Caco-2 (cell line): Measurements from ENCODE around the gene SATB1. TPM values are rescaled to one million over a fixed set of nuclear protein-coding genes. Genes with fewer than 3 reads are reported as not detected.

Source experiments
- BruUV-seq: library from RNA; stranded (reverse); fragments of 400-500 nt; replicated peaks from 2 replicates; lab custom pipeline; 2021; lab: Mats Ljungman, UMichigan
- CTCF ChIA-PET: fragments of 300-600 bp; sonication (Branson Sonifier 250); formaldehyde crosslinking; loops from one replicate; lab custom pipeline; 2022; ENCODE audit warnings: antibody characterized with exemption; lab: Charles Lee
- POLR2A ChIA-PET: fragments of 300-600 bp; sonication (Branson Sonifier 250); formaldehyde crosslinking; loops from one replicate; lab custom pipeline; 2022; ENCODE audit warnings: antibody characterized with exemption; lab: Charles Lee
- DNase-seq, 2 experiments: peaks; one replicate each; pipeline versions ENCODE4 v3.0.0 to v3.0.0-alpha.2; 2020 to 2022
- H3K27me3 ChIP-seq: replicated peaks from 2 replicates; pipeline ENCODE4 v1.6.0; 2011; ENCODE audit warnings: low read length; ENCODE audit not compliant: control insufficient read depth, insufficient read depth
- H3K36me3 ChIP-seq: 2 replicates; pipeline ENCODE4 v1.5.1; 2011; ENCODE audit warnings: low read length; ENCODE audit not compliant: control insufficient read depth, insufficient read depth
- H3K4me1 ChIP-seq: fragments of 250-450 bp; sonication (Bioruptor Pico); 2 replicates; pipeline ENCODE4 v1.5.1; 2020; ENCODE audit warnings: mild to moderate bottlenecking
- H3K4me3 ChIP-seq: 2 replicates; pipeline ENCODE4 v1.5.1; 2011; ENCODE audit warnings: low read depth, mild to moderate bottlenecking, control low read depth, low read length
- H3K9me3 ChIP-seq: fragments of 250-450 bp; sonication (Bioruptor Pico); 2 replicates; pipeline ENCODE4 v1.5.1; 2020; ENCODE audit warnings: mild to moderate bottlenecking, moderate library complexity
- H3K27ac Mint-ChIP-seq: one replicate; pipeline ENCODE4 v1.8.0; 2022; ENCODE audit warnings: mixed read lengths; ENCODE audit not compliant: unreplicated experiment
- H3K27me3 Mint-ChIP-seq: one replicate; pipeline ENCODE4 v1.8.0; 2022; ENCODE audit warnings: mixed read lengths; ENCODE audit not compliant: insufficient read depth, unreplicated experiment
- H3K36me3 Mint-ChIP-seq: one replicate; pipeline ENCODE4 v1.8.0; 2022; ENCODE audit warnings: mild to moderate bottlenecking, mixed read lengths; ENCODE audit not compliant: insufficient read depth, unreplicated experiment
- H3K4me1 Mint-ChIP-seq: one replicate; pipeline ENCODE4 v1.8.0; 2022; ENCODE audit warnings: low read depth, mixed read lengths; ENCODE audit not compliant: unreplicated experiment
- H3K4me3 Mint-ChIP-seq: one replicate; pipeline ENCODE4 v1.8.0; 2022; ENCODE audit warnings: mild to moderate bottlenecking, moderate library complexity, mixed read lengths; ENCODE audit not compliant: unreplicated experiment
- H3K9me3 Mint-ChIP-seq: one replicate; pipeline ENCODE4 v1.8.0; 2022; ENCODE audit warnings: mixed read lengths; ENCODE audit not compliant: unreplicated experiment
- CTCF ChIP-seq, 2 experiments: fragments of 200-600 bp in 1 of 2; IDR thresholded peaks; 1 replicate in 1 of 2; 2 replicates in 1 of 2; pipeline versions ENCODE4 v1.5.1 to v1.8.0; 2011 to 2022; ENCODE audit warnings: antibody characterized with exemption in 1 of 2, control low read depth in 1 of 2, inconsistent platforms in 1 of 2, low read depth in 1 of 2, low read length in 1 of 2, mild to moderate bottlenecking in 1 of 2, moderate library complexity in 1 of 2; ENCODE audit not compliant: insufficient read depth in 1 of 2, severe bottlenecking in 1 of 2, unreplicated experiment in 1 of 2
- intact Hi-C: fragments of 100-400 bp; cut with micrococcal nuclease; formaldehyde crosslinking; loops from one replicate; pipeline ENCODE4 v1.10.0; 2022; ENCODE audit not compliant: unreplicated experiment
- total RNA-seq: library from RNA; stranded (reverse); gene quantifications from 2 replicates; pipeline ENCODE4 v1.2.3, GENCODE V29; 2022

The SATB1 gene
- total RNA-seq, 1 experiment from 2014 or later, result 13.8 TPM

- H3K9me3 ChIP-seq, result 0 out of 2 replicates have a peak, but pooled peaks cover 2% of the 10 kb centered on the region
- no TSS peak for BruUV-seq
- Mint-ChIP-seq H3K4me3 (no peak overlapping the region), H3K36me3 (no peaks in the 10 kb centered on the region), H3K27me3 (no peaks in the 10 kb centered on the region), H3K27ac (no peak overlapping the region), H3K9me3 (peaks cover 20% of the 10 kb centered on the region), H3K4me1 (no peaks in the 10 kb centered on the region)
- POLR2A ChIA-PET, result no interaction called here
- intact Hi-C loops, result no loop called here
- TF ChIP-seq CTCF (IDR thresholded peaks at IDR 0.05; ENCODE audit: insufficient read depth in 1 of 2, low read depth in 1 of 2, low read length in 1 of 2, severe bottlenecking in 1 of 2, unreplicated experiment in 1 of 2), result no peak
- H3K4me3 ChIP-seq, result no peak overlapping the region
- DNase-seq, result no peak
- H3K36me3 ChIP-seq, result no peaks in the 10 kb centered on the region
- H3K4me1 ChIP-seq, result no peaks in the 10 kb centered on the region
- CTCF ChIA-PET, result no interaction called here
- no peaks in the 10 kb centered on the region for H3K27me3 ChIP-seq
Measured at GRCh38 chr3:18301781-18302180, 123.4 kb downstream of the SATB1 start.

- H3K4me3 Mint-ChIP-seq, result no peak overlapping the region
- no TSS peak for BruUV-seq
- no peak overlapping the region for H3K27ac Mint-ChIP-seq
- Histone ChIP-seq H3K4me1 (no peaks in the 10 kb centered on the region), H3K9me3 (0 out of 2 replicates have a peak, but pooled peaks cover 4% of the 10 kb centered on the region), H3K27me3 (no peaks in the 10 kb centered on the region), H3K4me3 (no peak overlapping the region), H3K36me3 (no peaks in the 10 kb centered on the region)
- no peak for TF ChIP-seq CTCF (IDR thresholded peaks at IDR 0.05; ENCODE audit: insufficient read depth in 1 of 2, low read depth in 1 of 2, low read length in 1 of 2, severe bottlenecking in 1 of 2, unreplicated experiment in 1 of 2)
- H3K36me3 Mint-ChIP-seq, result no peaks in the 10 kb centered on the region
- POLR2A ChIA-PET, result no interaction called here
- no peaks in the 10 kb centered on the region for H3K27me3 Mint-ChIP-seq
- CTCF ChIA-PET, result no interaction called here
- intact Hi-C loops, result no loop called here
- DNase-seq, result no peak
- peaks cover 20% of the 10 kb centered on the region for H3K9me3 Mint-ChIP-seq
- H3K4me1 Mint-ChIP-seq, result no peaks in the 10 kb centered on the region
Measured at GRCh38 chr3:18300916-18301315, 124.2 kb downstream of the SATB1 start.

- DNase-seq, result no peak
- Mint-ChIP-seq H3K4me1 (peaks cover 7% of the 10 kb centered on the region), H3K4me3 (no peak overlapping the region), H3K9me3 (peaks cover 20% of the 10 kb centered on the region), H3K36me3 (no peaks in the 10 kb centered on the region), H3K27ac (no peak overlapping the region), H3K27me3 (no peaks in the 10 kb centered on the region)
- no TSS peak for BruUV-seq
- intact Hi-C loops, result loop anchor here (5.0 to 10.0 kb wide), 2 partner anchors 172 to 320 kb away; no protein-coding TSS in a partner anchor
- H3K9me3 ChIP-seq, result 0 out of 2 replicates have a peak, but pooled peaks cover 4% of the 10 kb centered on the region
- peaks cover 8% of the 10 kb centered on the region for H3K4me1 ChIP-seq
- TF ChIP-seq CTCF (IDR thresholded peaks at IDR 0.05; ENCODE audit: insufficient read depth in 1 of 2, low read depth in 1 of 2, low read length in 1 of 2, severe bottlenecking in 1 of 2, unreplicated experiment in 1 of 2), result no peak
- POLR2A ChIA-PET, result interaction anchor here (0.7 kb wide), 1 partner anchor 144 kb away, joined by 11 read pairs; no protein-coding TSS in a partner anchor
- H3K36me3 ChIP-seq, result no peaks in the 10 kb centered on the region
- H3K4me3 ChIP-seq, result no peak overlapping the region
- no peaks in the 10 kb centered on the region for H3K27me3 ChIP-seq
- CTCF ChIA-PET, result no interaction called here
Measured at GRCh38 chr3:18297126-18297525, 128.0 kb downstream of the SATB1 start.
